Smooth muscle cell of the brain vasculature (primary cell): ENCODE results near the gene KBTBD2.
"Not testable (repeated sequence)": the region's sequence is repeated elsewhere in the genome, so short reads cannot be mapped to it uniquely, and the experiment has no call there.

ENCODE experiments used
- DNase-seq: peaks from one replicate; pipeline ENCODE4 v3.0.0-alpha.2; 2012; ENCODE audit warnings: low read depth, low spot score

KBTBD2 gene

DNA sequence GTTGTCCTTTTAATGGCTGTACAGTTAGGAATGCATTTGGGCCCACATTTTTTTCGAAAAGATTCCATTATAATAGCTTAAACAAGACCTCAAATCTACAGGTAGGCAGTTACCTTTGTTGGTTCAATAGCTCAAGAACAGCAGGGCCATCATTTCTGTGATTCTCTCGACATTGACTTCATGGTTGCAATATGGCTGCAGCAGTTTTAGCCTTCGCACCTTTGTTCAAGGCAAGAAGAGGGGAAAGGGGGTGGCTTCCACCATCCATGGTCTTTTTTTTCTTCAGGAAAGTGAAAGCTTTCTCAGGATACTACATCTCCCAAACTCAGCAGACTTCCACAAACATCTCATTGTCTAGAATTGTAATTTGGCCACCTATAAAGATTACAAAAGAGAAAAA lies 2.2 kb upstream of the KBTBD2 start:
- no peak for DNase-seq

DNA sequence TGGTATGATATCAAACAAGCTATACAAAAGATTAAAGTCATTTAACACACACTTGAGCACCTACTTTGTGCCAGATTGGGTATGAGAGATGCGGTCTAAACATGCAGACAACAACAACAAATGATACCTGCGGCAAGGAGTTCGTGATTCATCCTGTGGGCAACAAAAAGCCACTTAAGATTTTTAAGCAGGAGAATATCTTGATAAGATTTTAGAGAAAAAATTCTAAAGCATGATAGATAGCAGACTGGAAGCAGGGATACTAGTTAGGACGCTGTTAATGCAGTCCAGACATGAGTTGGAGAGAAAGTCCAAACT lies 1.6 kb upstream of the KBTBD2 start:
- no peak for DNase-seq

DNA sequence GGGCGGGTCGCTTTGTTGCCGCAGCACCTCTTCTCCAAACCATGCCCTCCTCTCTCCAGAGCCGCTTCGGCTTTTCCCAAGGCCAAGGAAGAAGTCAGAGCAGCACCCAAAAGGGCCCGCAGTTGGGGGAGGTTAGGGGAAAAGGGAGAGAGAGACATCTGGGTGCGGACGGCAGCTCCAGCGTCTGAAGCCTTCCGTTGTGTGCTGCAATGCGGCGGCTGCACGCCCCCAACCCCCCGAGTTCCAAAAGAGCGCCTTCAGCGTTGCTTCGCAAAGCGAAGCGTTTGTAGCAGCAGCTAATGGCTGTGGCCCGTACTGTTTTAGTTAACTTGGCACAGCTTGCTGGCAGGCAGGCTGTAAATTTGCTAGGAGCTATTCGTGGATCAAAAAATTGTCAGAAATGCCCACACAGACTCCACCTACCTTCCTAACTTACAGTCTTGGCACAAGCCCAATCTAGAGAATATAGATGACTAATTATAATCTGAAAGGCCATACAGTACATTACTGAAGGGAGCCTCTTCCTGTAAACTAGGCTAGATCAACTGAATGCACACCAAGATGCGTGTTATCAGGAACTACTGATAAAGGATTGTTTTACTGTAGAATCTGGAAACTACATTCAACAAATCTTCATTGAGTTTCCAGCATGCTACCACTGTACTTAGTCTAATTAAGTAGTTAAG lies 1.1 kb upstream of the KBTBD2 start:
- peak; percentile 12 for DNase-seq

- DNase-seq: peak; percentile 83
Observed at GRCh38 chr7:32891800-32892520, 400 bp upstream of the KBTBD2 start.

- DNase-seq: no peak
Observed at GRCh38 chr7:32890793-32891042, 842 bp downstream of the KBTBD2 start.

- DNase-seq: peak; percentile 21
Observed at GRCh38 chr7:32890010-32890792, 1.4 kb downstream of the KBTBD2 start.

DNA sequence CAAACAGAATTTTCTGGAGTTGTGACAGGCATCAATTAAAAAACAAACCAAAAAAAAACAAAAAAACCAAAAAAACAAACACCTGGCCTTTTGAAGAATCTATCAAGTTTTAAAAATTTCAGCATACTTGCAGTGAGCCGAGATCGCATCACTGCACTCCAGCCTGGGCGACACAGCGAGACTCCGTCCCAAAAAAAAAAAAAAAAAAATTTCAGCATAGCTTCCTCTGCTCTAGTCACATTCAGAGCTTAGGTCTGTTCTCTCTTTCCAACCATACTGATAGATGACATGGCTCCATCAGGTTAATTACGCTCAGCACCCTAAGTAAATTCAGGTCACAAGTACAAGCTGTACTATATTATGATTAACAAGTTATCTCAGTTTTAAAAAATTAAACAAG lies 3.1 kb downstream of the KBTBD2 start:
- DNase-seq: no peak

- no peak for DNase-seq
Observed at GRCh38 chr7:32887395-32887794, 4.2 kb downstream of the KBTBD2 start.

DNA sequence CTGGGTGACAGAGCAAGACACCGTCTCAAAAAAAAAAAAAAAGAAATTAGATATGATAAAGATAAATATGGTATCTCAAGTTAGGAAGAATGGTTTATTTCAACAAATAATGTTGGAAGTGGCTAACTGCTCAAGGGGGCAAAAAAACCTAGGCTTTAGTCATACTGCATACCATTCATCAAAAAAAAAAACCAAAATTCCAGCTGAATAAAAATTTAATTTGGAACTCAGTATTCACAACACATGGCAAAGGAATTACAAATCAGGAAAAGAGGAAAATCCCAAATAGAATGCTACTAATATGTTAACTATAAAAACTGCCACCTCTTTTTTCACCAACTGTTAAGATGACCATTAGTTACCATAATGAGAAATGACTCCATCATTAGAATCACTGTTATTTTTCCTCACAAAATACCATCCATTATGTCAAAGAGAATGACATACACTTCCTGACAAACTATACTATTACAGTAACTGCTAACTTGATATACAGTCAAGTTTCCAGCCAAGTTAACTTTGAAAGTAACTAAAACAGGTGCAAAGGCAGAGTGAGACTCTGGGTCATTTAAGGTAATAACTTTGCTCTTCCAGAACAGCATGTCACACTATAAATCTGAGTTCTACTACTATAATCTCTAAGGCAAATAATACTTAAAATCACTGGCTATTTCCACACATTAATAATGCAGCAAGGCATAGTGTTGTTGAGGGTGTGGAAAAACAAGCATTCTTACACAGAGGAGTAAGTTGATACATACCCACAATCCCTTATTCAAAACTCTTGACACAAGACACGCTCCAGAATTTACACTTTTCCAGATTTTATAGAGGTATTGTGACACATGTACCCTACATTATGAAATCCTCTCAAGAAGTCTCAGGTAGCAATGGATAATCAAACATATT lies 10.2 kb downstream of the KBTBD2 start:
- DNase-seq: no peak

DNA sequence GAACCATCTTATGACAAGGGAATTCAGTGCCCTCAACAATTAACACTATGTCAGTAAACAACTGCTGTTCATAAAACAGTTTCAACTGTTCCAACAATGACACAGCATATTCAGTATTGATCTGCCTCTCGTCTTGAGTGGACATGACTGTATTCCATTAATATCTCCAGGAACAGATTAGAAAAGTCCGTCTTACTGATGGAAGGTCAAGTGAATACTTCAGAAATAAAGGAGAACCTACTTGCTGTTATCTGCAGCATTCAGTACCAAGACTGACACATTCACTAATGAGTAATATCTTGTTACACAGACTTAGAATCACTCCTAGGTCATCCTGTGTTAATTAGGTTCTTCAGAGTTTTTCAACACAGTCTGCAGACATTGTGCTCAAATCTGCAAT lies 12.1 kb downstream of the KBTBD2 start:
- no peak for DNase-seq

DNA sequence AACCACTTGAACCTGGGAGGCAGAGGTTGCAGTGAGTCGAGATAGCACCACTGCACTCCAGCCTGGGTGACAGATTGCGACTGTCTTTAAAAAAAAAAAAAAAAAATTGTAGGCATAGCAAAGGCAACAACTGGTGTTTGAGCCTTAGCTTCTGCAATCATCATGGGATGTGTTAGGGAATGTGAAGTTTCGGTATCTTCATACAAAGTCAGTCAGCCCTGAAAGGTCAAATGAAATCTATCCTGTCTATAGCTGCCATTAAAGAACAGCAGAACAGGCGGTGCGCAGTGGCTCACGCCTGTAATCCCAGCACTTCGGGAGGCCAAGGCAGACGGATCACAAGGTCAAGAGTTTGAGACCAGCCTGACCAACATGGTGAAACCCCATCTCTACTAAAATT lies 13.5 kb downstream of the KBTBD2 start:
- DNase-seq: not testable (repeated sequence)

- DNase-seq: no peak
Observed at GRCh38 chr7:32872421-32872820, 19.1 kb downstream of the KBTBD2 start.

DNA sequence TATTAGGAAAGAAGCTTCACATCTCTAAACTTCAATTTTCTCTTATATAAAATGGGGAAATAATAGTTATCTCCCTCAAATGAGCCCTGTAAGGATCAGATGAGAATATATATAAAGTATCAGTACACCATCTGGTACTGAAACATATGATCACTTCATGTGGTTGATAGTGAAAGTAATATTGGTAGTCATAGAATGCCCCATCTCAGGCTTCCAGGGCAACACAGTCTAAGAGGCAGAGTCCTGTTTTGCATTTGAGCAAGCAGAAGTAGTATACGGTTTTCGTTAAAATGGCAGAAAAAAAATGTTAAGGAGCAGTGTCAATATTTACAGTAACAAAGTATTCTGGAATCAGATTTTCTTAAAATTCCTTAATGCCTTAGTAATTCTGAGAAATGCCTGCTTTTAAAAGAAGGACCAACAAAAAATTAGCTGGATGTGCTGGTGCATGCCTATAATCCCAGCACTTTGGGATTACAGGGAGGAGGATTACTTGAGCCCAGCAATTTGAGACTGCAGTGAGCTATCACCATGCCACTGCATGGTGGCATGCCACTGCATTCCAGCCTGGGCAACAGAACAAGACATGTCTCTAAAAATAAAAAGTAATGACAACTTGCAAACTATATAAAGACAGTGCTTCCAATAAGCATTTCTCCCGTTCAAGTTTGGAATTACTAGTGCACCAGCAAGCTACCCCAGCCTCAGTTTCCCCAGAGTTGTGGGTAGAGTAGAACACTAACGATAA lies 19.8 kb downstream of the KBTBD2 start:
- no peak for DNase-seq

DNA sequence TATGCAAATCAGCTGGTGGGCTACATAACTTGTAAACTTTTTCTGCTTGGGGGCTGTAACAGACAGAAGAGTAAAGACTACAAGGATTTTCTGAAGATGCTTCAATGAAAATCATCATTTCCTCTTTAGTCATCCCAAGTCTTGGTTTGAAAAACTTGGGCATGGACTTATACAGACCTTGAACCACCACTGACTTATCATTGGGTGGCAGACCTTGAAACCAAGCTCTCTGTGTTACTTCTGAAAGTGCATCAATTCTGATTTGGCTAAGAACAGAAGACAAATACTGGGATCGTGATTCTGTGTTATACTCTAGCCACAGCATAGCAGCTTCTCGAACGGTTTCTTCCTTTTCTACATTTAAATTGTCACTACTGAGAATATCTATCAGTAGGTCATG lies 21.3 kb downstream of the KBTBD2 start:
- DNase-seq: no peak

GRCh38 chr7:32869716-32870115 lies 21.8 kb downstream of the KBTBD2 start:
- DNase-seq: no peak

GRCh38 chr7:32868116-32868515 lies 23.4 kb downstream of the KBTBD2 start:
- DNase-seq: no peak

DNA sequence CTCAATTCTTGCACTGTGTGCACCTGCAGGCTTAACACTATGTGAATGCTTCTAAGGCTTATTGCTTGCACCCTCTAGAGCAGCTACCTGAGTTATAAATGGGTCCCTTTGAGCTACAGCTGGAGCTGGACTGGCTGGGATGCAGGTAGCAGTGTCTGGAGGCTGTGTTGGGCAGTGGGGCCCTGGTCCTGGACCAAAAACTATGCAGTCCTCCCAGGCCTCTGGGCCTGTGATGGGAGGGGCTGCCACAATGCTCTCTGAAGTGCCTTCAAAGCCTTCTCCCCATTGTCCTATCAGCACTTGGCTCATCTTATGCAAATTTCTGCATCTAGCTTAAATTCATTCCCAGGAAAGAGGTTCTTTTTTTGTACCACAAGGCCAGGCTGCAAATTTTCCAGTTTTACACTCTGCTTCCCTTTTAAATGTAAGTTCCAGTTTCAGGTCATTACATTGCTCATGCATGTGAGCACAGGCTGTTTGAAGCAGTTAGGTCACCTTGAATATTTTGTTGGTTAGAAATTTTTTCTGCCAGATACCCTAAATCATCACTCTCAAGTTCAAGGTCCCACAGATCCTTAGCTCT lies 26.0 kb downstream of the KBTBD2 start:
- DNase-seq: no peak

DNA sequence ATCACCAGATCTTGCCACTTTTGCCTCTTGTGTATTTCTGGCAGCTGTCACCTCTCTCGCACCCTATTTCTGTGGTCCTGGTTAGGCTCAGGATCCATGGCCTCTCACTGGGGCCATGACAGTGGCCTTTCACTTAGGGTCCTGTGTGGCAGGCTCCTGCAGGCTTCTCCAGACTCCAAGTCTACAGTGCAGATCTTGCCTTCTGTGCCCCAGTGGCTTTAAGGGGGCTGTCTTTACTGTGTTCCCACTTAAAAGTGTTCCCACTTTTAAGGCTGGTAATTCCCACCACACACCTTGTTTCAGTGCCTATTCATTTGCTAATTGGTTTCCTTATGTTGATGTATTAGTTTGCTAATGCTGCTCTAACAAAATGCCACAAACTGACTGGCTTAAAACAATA lies 27.7 kb downstream of the KBTBD2 start:
- not testable (repeated sequence) for DNase-seq

- no peak for DNase-seq
Observed at GRCh38 chr7:32860090-32860489, 31.5 kb downstream of the KBTBD2 start.

- no peak for DNase-seq
Observed at GRCh38 chr7:32858648-32859047, 32.9 kb downstream of the KBTBD2 start.

GRCh38 chr7:32857063-32857462 lies 34.5 kb downstream of the KBTBD2 start:
- DNase-seq: not testable (repeated sequence)
